BE2C (cell line): ENCODE measurements around the gene ACTRT3.

Source experiments
- DNase-seq: peaks from one replicate; pipeline ENCODE4 v3.0.0-alpha.2; 2020
- H3K27me3 ChIP-seq: fragments of 250-450 bp; sonication (Bioruptor Pico); 2 replicates; pipeline ENCODE4 v1.5.1; 2020; ENCODE audit warnings: mild to moderate bottlenecking
- H3K36me3 ChIP-seq: fragments of 250-450 bp; sonication (Bioruptor Pico); 2 replicates; pipeline ENCODE4 v1.5.1; 2020; ENCODE audit warnings: mild to moderate bottlenecking
- H3K4me1 ChIP-seq: fragments of 250-450 bp; sonication (Bioruptor Pico); 2 replicates; pipeline ENCODE4 v1.5.1; 2020
- H3K4me3 ChIP-seq: 2 replicates; pipeline ENCODE4 v1.5.1; 2011; ENCODE audit warnings: low read depth, low read length
- H3K9me3 ChIP-seq: fragments of 250-450 bp; sonication (Bioruptor Pico); 2 replicates; pipeline ENCODE4 v1.5.1; 2020
- TF ChIP-seq, protein P1 (sequence below): IDR thresholded peaks from 2 replicates; pipeline ENCODE4 v1.5.1; 2012; ENCODE audit warnings: mild to moderate bottlenecking, low read depth, low read length

The ACTRT3 gene

DNA sequence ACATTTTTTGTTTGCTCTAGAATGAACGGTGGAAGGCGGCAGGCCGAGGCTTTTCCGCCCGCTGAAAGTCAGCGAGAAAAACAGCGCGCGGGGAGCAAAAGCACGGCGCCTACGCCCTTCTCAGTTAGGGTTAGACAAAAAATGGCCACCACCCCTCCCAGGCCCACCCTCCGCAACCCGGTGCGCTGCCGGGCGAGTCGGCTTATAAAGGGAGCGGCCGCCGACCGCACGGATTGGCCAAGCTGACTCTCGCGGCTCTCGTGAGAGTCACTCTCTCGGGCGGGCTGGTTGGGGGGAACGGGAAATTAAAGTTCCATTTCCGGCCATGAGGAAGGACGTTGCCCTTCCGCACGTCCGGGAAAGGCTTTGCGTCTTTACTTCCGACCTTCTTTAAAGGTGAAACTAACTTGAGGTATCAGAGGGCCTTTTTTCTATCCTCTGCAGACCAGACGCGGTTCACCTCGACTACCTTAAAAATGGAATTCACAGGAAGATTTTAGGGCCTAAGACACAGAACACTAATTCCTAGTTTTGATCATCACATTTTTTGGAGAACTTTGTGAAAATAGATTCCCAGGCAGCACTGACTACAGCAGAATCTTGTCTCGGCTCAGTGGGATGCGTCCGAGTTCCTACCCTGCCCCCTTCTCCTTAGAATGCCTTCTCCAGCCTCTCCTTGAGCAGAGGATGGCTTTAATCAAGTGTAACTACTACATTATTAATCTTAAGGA lies 4.3 kb downstream of the ACTRT3 start, which contains the start of gene TERC:
TERC (minus strand) TSS at position 179 of the 731 bp plus-strand sequence.
- H3K36me3 ChIP-seq: no peaks in the 10 kb centered on the region
- H3K27me3 ChIP-seq: no peaks in the 10 kb centered on the region
- peak within 1 kb of the TSS; percentile 79 for H3K4me3 ChIP-seq
- peak; percentile 95 for DNase-seq
- TF ChIP-seq, protein P1, sequence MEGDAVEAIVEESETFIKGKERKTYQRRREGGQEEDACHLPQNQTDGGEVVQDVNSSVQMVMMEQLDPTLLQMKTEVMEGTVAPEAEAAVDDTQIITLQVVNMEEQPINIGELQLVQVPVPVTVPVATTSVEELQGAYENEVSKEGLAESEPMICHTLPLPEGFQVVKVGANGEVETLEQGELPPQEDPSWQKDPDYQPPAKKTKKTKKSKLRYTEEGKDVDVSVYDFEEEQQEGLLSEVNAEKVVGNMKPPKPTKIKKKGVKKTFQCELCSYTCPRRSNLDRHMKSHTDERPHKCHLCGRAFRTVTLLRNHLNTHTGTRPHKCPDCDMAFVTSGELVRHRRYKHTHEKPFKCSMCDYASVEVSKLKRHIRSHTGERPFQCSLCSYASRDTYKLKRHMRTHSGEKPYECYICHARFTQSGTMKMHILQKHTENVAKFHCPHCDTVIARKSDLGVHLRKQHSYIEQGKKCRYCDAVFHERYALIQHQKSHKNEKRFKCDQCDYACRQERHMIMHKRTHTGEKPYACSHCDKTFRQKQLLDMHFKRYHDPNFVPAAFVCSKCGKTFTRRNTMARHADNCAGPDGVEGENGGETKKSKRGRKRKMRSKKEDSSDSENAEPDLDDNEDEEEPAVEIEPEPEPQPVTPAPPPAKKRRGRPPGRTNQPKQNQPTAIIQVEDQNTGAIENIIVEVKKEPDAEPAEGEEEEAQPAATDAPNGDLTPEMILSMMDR: no peak
- H3K4me1 ChIP-seq: no peaks in the 10 kb centered on the region
- no peaks in the 10 kb centered on the region for H3K9me3 ChIP-seq

DNA sequence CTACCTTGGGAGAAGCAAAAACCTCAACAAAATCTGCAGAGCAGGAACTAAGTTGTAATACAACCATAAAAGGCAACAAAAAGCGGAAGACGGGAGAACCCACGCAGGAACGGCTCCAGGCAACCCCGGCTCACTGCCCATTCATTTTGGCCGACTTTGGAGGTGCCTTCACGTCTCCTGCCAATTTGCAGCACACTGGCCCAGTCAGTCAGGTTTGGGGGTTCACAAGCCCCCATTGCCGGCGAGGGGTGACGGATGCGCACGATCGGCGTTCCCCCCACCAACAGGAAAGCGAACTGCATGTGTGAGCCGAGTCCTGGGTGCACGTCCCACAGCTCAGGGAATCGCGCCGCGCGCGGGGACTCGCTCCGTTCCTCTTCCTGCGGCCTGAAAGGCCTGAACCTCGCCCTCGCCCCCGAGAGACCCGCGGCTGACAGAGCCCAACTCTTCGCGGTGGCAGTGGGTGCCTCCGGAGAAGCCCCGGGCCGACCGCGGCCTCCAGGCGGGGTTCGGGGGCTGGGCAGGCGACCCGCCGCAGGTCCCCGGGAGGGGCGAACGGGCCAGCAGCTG lies 5.0 kb downstream of the ACTRT3 start:
- Histone ChIP-seq H3K4me3 (peak overlapping the region; percentile 79), H3K9me3 (no peaks in the 10 kb centered on the region), H3K4me1 (no peaks in the 10 kb centered on the region), H3K27me3 (no peaks in the 10 kb centered on the region), H3K36me3 (no peaks in the 10 kb centered on the region)
- DNase-seq: peak; percentile 40
- TF ChIP-seq, protein P1: no peak

DNA sequence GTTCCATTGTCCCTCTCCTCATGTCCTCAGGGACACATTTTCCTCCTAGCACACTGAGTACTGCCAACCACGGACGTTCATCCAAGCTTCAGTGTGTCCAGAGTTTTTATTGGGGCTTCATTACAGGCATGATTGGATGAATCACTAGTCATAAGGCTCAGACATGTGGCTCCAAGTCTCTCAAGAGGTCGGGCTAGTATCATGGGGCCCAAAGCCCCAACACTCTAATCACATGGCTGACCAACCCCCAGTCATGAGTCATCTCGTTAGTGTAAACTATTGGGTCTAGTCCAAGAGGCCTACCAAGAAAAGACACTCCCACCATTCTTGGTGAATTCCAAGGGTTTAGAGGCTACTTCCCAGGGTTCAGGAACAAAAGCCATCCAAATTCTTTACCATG lies 8.9 kb downstream of the ACTRT3 start:
- Histone ChIP-seq H3K27me3 (no peaks in the 10 kb centered on the region; the same call in 1 of the 2 replicates), H3K36me3 (no peaks in the 10 kb centered on the region), H3K4me3 (no peak overlapping the region), H3K9me3 (no peaks in the 10 kb centered on the region), H3K4me1 (no peaks in the 10 kb centered on the region)
- DNase-seq: no peak
- TF ChIP-seq, protein P1: no peak

DNA sequence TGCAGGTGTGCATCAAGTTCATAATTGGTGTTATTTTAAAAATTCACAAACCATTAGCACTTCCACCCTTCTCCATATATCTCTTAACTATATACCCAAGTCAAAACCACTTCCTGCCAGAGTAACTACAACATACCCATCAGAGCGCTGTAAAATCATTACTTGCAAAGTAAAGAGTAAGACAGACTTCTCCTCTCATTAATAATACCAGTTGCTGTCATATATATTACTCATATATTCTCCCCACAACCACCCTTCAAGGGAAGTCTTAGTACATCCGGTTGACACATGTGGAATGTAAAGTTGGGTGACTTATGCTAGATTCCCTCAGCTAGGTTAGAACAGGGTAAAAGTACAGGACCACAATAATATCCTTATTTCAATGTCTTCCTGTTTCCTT lies 10.1 kb downstream of the ACTRT3 start:
- no peaks in the 10 kb centered on the region for H3K36me3 ChIP-seq
- TF ChIP-seq, protein P1: no peak
- no peaks in the 10 kb centered on the region for H3K9me3 ChIP-seq
- peaks cover 2% of the 10 kb centered on the region for H3K27me3 ChIP-seq
- H3K4me3 ChIP-seq: no peak overlapping the region
- no peak for DNase-seq
- H3K4me1 ChIP-seq: no peaks in the 10 kb centered on the region

DNA sequence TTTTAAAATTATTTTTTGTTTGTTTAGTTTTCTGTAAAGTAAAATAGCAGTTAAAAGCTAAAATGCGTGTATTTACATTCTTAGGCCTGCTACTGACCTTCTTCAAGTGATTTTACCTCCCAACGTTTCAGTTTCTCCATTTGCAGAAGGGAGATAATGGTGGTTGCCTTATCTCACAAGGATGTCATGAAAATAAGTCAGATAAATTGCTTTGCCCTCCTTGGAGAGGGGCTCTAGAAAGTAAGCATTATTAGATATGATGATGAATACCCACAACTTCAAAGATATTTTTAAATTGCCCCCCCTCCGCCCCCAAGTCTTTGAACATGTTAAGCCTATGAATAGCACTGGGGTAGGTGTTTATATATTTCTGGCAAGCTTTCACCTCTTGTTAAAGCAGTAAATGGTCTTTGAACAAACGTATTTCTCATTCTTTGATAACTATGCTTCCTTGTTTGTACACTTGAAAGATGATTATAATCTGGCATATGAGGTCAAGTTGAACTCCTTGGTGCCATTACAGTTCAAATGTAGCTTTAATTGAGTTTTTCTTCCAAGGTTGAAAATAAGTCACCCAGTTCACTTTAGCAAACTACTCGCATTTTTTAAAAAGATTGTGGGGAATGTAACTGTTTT lies 10.9 kb downstream of the ACTRT3 start:
- H3K4me1 ChIP-seq: no peaks in the 10 kb centered on the region
- no peak for DNase-seq
- TF ChIP-seq, protein P1: no peak
- no peak overlapping the region for H3K4me3 ChIP-seq
- peaks cover 10% of the 10 kb centered on the region for H3K27me3 ChIP-seq
- H3K9me3 ChIP-seq: no peaks in the 10 kb centered on the region
- no peaks in the 10 kb centered on the region for H3K36me3 ChIP-seq

DNA sequence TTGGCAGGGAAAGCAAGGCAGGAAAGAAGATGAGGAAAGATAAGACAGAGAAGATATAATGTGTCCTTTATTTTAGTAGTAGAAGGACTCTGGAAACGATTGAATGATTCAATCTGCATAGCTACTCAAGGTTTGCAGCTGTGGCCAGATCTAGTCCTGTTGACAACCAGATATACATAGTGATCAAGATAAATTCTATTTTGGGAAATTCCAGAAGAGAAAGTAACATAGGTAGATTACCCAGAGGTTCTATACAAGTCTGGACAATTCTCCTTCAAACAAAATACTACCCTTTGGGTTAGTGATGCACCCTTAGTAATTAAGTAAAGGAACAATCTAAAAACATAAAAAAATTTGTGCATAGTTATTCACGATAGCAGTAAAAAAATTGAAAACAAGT lies 13.9 kb downstream of the ACTRT3 start:
- Histone ChIP-seq H3K9me3 (no peaks in the 10 kb centered on the region), H3K36me3 (no peaks in the 10 kb centered on the region), H3K27me3 (peaks cover 31% of the 10 kb centered on the region), H3K4me3 (no peak overlapping the region), H3K4me1 (no peaks in the 10 kb centered on the region)
- DNase-seq: no peak
- TF ChIP-seq, protein P1: no peak
